GM12874 (cell line): ENCODE data around the gene B4GALT1.

Experiments used
- CTCF ChIP-seq: IDR thresholded peaks from 2 replicates; pipeline ENCODE4 v1.5.1; 2011; ENCODE audit warnings: low read depth, mild to moderate bottlenecking, control low read depth, low read length, moderate library complexity; ENCODE audit not compliant: insufficient read depth

B4GALT1 gene

GRCh38 chr9:33148367-33149014 lies 18.6 kb downstream of the B4GALT1 start:
- TF ChIP-seq CTCF, result no peak

- TF ChIP-seq CTCF, result no peak
Observed at GRCh38 chr9:33147416-33148169, 19.5 kb downstream of the B4GALT1 start.

GRCh38 chr9:33146298-33146697 lies 20.8 kb downstream of the B4GALT1 start:
- no peak for TF ChIP-seq CTCF

GRCh38 chr9:33144551-33144950 lies 22.6 kb downstream of the B4GALT1 start:
- TF ChIP-seq CTCF, result no peak

GRCh38 chr9:33143241-33143661 lies 23.9 kb downstream of the B4GALT1 start:
- no peak for TF ChIP-seq CTCF

GRCh38 chr9:33142535-33142934 lies 24.6 kb downstream of the B4GALT1 start:
- no peak for TF ChIP-seq CTCF

GRCh38 chr9:33140401-33141360 lies 26.5 kb downstream of the B4GALT1 start:
- no peak for TF ChIP-seq CTCF
